K562 (cell line): ENCODE data around the gene OSGIN1. TPM values are rescaled to one million over a fixed set of nuclear protein-coding genes. Genes with fewer than 3 reads are reported as not detected.
A peak's percentile ranks its signal among the peaks of the same experiment; 100 is the strongest.

Experiments used
- ATAC-seq: fragments of 200-7000 bp; cut with Tn5 transposase; 3 replicates; pipeline ENCODE4 v1.9.1; 2020; ENCODE audit warnings: moderate library complexity
- BruUV-seq: library from RNA; stranded (reverse); fragments of 400-500 nt; replicated peaks from 2 replicates; lab custom pipeline; 2021; lab: Mats Ljungman, UMichigan
- CTCF ChIA-PET: fragments of 300-600 bp; formaldehyde crosslinking; extraction: SDS; loops from one replicate; lab custom pipeline; 2021; ENCODE audit warnings: low intra/inter-chr PET ratio; lab: Yijun Ruan, JAX
- POLR2A ChIA-PET: fragments of 300-600, 350-650 bp; sonication (Branson Sonifier 250); formaldehyde crosslinking; extraction: SDS; loops from one replicate; lab custom pipeline; 2021; ENCODE audit warnings: antibody characterized with exemption, inconsistent platforms; lab: Yijun Ruan, JAX
- DNase-seq, 4 experiments: peaks; one replicate each; pipeline versions ENCODE4 v3.0.0 to v3.0.0-alpha.2; 2011 to 2018; ENCODE audit warnings: low spot score in 3 of 4, mixed read lengths in 3 of 4; ENCODE audit errors: extremely low read depth in 1 of 4
- FAIRE-seq: peaks from 2 replicates; lab custom pipeline; 2011; peaks lifted over from hg19 to GRCh38; lab: Jason Lieb, UNC
- H2AFZ ChIP-seq: 2 replicates; pipeline ENCODE4 v1.6.0; 2011; ENCODE audit warnings: low read depth, low read length, control low read depth, inconsistent platforms
- H3K27ac ChIP-seq: fragments of 200-600 bp; 3 replicates; pipeline ENCODE4 v1.8.0; 2011; ENCODE audit warnings: low read depth, mild to moderate bottlenecking, control low read depth, inconsistent platforms, low read length, moderate library complexity, mixed read lengths; ENCODE audit errors: extremely low read depth
- H3K27me3 ChIP-seq, 2 experiments: fragments of 300-600 bp in 1 of 2; 2 replicates in 1 of 2; 3 replicates in 1 of 2; pipeline versions ENCODE4 v1.6.0 to v1.8.0; 2011; ENCODE audit warnings: inconsistent platforms in 2 of 2, low read length in 2 of 2, mild to moderate bottlenecking in 1 of 2, mixed read lengths in 1 of 2, moderate library complexity in 1 of 2; ENCODE audit not compliant: control insufficient read depth in 2 of 2, insufficient read depth in 2 of 2
- H3K36me3 ChIP-seq: fragments of 300-600 bp; 3 replicates; pipeline ENCODE4 v1.8.0; 2011; ENCODE audit warnings: mild to moderate bottlenecking, low read length, inconsistent platforms; ENCODE audit not compliant: control insufficient read depth, insufficient read depth
- H3K4me1 ChIP-seq, 2 experiments: fragments of 200-600 bp in 1 of 2; replicated peaks in 1 of 2; 2 replicates in 1 of 2; 3 replicates in 1 of 2; pipeline versions ENCODE4 v1.5.1 to v1.8.0; 2011; ENCODE audit warnings: inconsistent platforms in 2 of 2, low read length in 2 of 2, mild to moderate bottlenecking in 1 of 2, mixed read lengths in 1 of 2, moderate library complexity in 1 of 2; ENCODE audit not compliant: control insufficient read depth in 2 of 2, insufficient read depth in 2 of 2
- H3K4me2 ChIP-seq: 2 replicates; pipeline ENCODE4 v1.6.1; 2011; ENCODE audit warnings: low read length, control low read depth, inconsistent platforms, mixed read lengths; ENCODE audit not compliant: insufficient read depth
- H3K4me3 ChIP-seq: fragments of 200-600 bp; sonication (generic), shearing (Covaris generic); 2 replicates; pipeline ENCODE4 v1.5.1; 2016; ENCODE audit warnings: control low read depth, inconsistent platforms
- H3K79me2 ChIP-seq: fragments of 200-600 bp; 3 replicates; pipeline ENCODE4 v1.8.0; 2011; ENCODE audit warnings: low read length, inconsistent platforms; ENCODE audit not compliant: control insufficient read depth, insufficient read depth
- H3K9ac ChIP-seq, 2 experiments: 2 replicates each; pipeline versions ENCODE4 v1.6.0 to v1.6.1; 2011; ENCODE audit warnings: low read depth in 2 of 2, low read length in 2 of 2, control low read depth in 1 of 2, inconsistent platforms in 1 of 2, mild to moderate bottlenecking in 1 of 2, mixed read lengths in 1 of 2; ENCODE audit not compliant: insufficient read depth in 1 of 2
- H3K9me1 ChIP-seq: one replicate; pipeline ENCODE4 v1.6.0; 2011; ENCODE audit warnings: inconsistent platforms, mild to moderate bottlenecking, low read length, moderate library complexity; ENCODE audit not compliant: control insufficient read depth, insufficient read depth
- H3K9me3 ChIP-seq: replicated peaks from 2 replicates; pipeline ENCODE4 v1.5.1; 2011; ENCODE audit warnings: low read depth, low read length, inconsistent platforms; ENCODE audit not compliant: control insufficient read depth, insufficient read depth
- H4K20me1 ChIP-seq: replicated peaks from 2 replicates; pipeline ENCODE4 v1.6.1; 2011; ENCODE audit warnings: low read length, inconsistent platforms, mixed read lengths; ENCODE audit not compliant: control insufficient read depth, insufficient read depth
- HMG20A ChIP-seq: fragments of 450-650 bp; formaldehyde crosslinking; conservative IDR thresholded peaks from 2 replicates; pipeline ENCODE4 v1.4.0; 2020; ENCODE audit warnings: mild to moderate bottlenecking, mixed read lengths
- WGBS: fragments of 100-300 bp; shearing (Covaris generic); methylation state at CpG from one replicate; pipeline ENCODE4 v1.1.6; 2016; ENCODE audit warnings: low coverage, mixed read lengths; ENCODE audit not compliant: insufficient coverage; ENCODE audit errors: missing lambda C conversion rate; 5-methylcytosine and 5-hydroxymethylcytosine counted together
- in situ Hi-C: fragments of 300-500 bp; cut with MboI; formaldehyde crosslinking; loops from 4 replicates; pipeline ENCODE4 v1.15.0; 2018; ENCODE audit warnings: inconsistent platforms, mixed read lengths
- intact Hi-C: fragments of 100-400 bp; cut with micrococcal nuclease; formaldehyde crosslinking; loops from 2 replicates; pipeline ENCODE4 v1.14.2; 2022
- polyA plus RNA-seq, 8 experiments: library from polyadenylated mRNA; depleted of rRNA in 4 of 8; stranded (reverse) in 5 of 8; unstranded in 3 of 8; fragments of >200 nt; fragmentation: Nextera tagmentation in 2 of 8; fragmentation: Illumina TruSeq in 1 of 8; extraction: Ambion mirVana in 2 of 8; extraction: Trizol in 1 of 8; gene quantifications; 2 replicates each; pipeline versions ENCODE4 v1.2.1 to v1.2.3, GENCODE V29; 2011 to 2014; ENCODE audit warnings: inconsistent platforms in 1 of 8, missing spikeins in 1 of 8
- total RNA-seq, 7 experiments: library from RNA; depleted of rRNA in 6 of 7; stranded (reverse); fragments of >200 nt in 6 of 7; fragmentation: Illumina TruSeq in 2 of 7; extraction: Trizol in 2 of 7; gene quantifications; 2 replicates each; pipeline versions ENCODE4 v1.2.1 to v1.2.3, GENCODE V29; 2011 to 2021; ENCODE audit warnings: low replicate concordance in 1 of 7
- TF ChIP-seq, protein P1 (sequence below): fragments of 450-650 bp; IDR thresholded peaks from 2 replicates; pipeline ENCODE4 v1.6.1; 2018; ENCODE audit not compliant: partially characterized antibody

The OSGIN1 gene
- total and polyA plus RNA-seq, 9 of the 15 experiments (the other 6 are each of a cell fraction or from before 2014, with no cell fraction given) = 0.03 to 3.6 (median 1.6) TPM

DNA sequence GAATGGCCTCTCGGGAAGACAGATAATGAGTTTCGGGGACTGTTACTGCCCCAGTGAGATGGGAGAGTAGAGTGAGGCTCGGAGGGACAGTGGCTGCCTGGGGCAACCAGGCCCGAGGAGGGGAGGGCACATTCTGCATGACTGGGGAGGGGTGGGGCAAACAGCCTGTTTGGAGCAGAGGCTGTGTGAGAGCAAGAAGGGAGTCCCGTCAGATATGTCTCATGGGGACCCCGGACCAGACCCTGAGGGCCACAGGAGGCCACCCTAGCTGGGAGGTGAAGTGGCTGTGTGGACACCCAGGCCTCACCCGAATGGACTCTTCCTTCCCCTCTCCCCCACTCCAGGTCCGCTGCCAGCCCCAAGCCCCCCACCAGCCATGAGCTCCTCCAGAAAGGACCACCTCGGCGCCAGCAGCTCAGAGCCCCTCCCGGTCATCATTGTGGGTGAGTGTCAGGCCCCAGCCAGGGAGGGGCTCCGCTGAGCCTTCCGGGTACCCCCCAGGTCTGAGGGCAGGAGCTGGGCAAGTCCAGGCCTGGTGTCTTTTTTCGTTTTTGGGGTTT is 4.3 kb downstream of the OSGIN1 start:
- no peak overlapping the region for H3K9ac ChIP-seq
- ATAC-seq = no peak
- WGBS = 69% methylated on average over 11 of the region's 14 CpGs
- POLR2A ChIA-PET = interaction anchor here (0.7 to 1.6 kb wide), 5 partner anchors 9 to 182 kb away, joined by 3 to 4 read pairs (median 3); no protein-coding TSS in a partner anchor
- H3K4me1 ChIP-seq = peaks cover 17 to 53% of the 10 kb centered on the region in 2 experiments
- H3K4me2 ChIP-seq = no peak overlapping the region
- H3K36me3 ChIP-seq = peaks cover 5% of the 10 kb centered on the region; the same call in 1 of the 3 replicates
- no peak for FAIRE-seq
- H3K27ac ChIP-seq = no peak overlapping the region
- H2AFZ ChIP-seq = no peak overlapping the region
- H3K27me3 ChIP-seq = no peaks in the 10 kb centered on the region
- no peak for DNase-seq
- H3K9me1 ChIP-seq = no peaks in the 10 kb centered on the region
- TF ChIP-seq, protein P1, sequence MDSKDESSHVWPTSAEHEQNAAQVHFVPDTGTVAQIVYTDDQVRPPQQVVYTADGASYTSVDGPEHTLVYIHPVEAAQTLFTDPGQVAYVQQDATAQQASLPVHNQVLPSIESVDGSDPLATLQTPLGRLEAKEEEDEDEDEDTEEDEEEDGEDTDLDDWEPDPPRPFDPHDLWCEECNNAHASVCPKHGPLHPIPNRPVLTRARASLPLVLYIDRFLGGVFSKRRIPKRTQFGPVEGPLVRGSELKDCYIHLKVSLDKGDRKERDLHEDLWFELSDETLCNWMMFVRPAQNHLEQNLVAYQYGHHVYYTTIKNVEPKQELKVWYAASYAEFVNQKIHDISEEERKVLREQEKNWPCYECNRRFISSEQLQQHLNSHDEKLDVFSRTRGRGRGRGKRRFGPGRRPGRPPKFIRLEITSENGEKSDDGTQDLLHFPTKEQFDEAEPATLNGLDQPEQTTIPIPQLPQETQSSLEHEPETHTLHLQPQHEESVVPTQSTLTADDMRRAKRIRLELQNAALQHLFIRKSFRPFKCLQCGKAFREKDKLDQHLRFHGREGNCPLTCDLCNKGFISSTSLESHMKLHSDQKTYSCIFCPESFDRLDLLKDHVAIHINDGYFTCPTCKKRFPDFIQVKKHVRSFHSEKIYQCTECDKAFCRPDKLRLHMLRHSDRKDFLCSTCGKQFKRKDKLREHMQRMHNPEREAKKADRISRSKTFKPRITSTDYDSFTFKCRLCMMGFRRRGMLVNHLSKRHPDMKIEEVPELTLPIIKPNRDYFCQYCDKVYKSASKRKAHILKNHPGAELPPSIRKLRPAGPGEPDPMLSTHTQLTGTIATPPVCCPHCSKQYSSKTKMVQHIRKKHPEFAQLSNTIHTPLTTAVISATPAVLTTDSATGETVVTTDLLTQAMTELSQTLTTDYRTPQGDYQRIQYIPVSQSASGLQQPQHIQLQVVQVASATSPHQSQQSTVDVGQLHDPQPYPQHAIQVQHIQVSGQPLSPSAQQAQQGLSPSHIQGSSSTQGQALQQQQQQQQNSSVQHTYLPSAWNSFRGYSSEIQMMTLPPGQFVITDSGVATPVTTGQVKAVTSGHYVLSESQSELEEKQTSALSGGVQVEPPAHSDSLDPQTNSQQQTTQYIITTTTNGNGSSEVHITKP = peak; percentile 41
- TF ChIP-seq HMG20A = no peak
- TF ChIP-seq, all 486 proteins: peak for 1
- in situ Hi-C loops = loop anchor here (5.0 to 10.0 kb wide), 3 partner anchors 105 to 530 kb away; partner anchors contain the start of gene TAF1C
- H4K20me1 ChIP-seq = peaks cover 11% of the 10 kb centered on the region
- no peak overlapping the region for H3K4me3 ChIP-seq
- CTCF ChIA-PET = interaction anchor here (0.6 to 3.3 kb wide), 6 partner anchors 29 to 230 kb away, joined by 3 to 38 read pairs (median 4); no protein-coding TSS in a partner anchor
- no TSS peak for BruUV-seq
- H3K79me2 ChIP-seq = no peaks in the 10 kb centered on the region
- no peaks in the 10 kb centered on the region for H3K9me3 ChIP-seq
- intact Hi-C loops = loop anchor here (5.0 kb wide), 1 partner anchor 220 kb away; no protein-coding TSS in a partner anchor
